Neuronal stem cell (in vitro differentiated cells): ENCODE measurements around the gene PSMG4.

Experiments
- DNase-seq: peaks from one replicate; pipeline ENCODE4 v3.0.0-alpha.2; 2013; ENCODE audit warnings: low spot score
- H2AFZ ChIP-seq: one replicate; pipeline ENCODE4 v1.6.1; 2013; ENCODE audit warnings: mild to moderate bottlenecking, low read length, inconsistent platforms
- H2AK5ac ChIP-seq: 2 replicates; pipeline ENCODE4 v1.6.1; 2013; ENCODE audit warnings: low read depth, mild to moderate bottlenecking, inconsistent platforms, low read length, moderate library complexity, mixed read lengths
- H2BK120ac ChIP-seq: 2 replicates; pipeline ENCODE4 v1.6.1; 2013; ENCODE audit warnings: low read depth, mild to moderate bottlenecking, inconsistent platforms, low read length, moderate library complexity, mixed read lengths
- H2BK12ac ChIP-seq: one replicate; pipeline ENCODE4 v1.6.1; 2013; ENCODE audit warnings: low read length, inconsistent platforms
- H2BK15ac ChIP-seq: 2 replicates; pipeline ENCODE4 v1.6.1; 2013; ENCODE audit warnings: mild to moderate bottlenecking, low read length, inconsistent platforms, mixed read lengths
- H2BK5ac ChIP-seq: one replicate; pipeline ENCODE4 v1.6.1; 2013; ENCODE audit warnings: inconsistent platforms, mild to moderate bottlenecking, low read length, moderate library complexity
- H3K14ac ChIP-seq: one replicate; pipeline ENCODE4 v1.6.1; 2013; ENCODE audit warnings: low read length, inconsistent platforms
- H3K18ac ChIP-seq: 2 replicates; pipeline ENCODE4 v1.6.1; 2013; ENCODE audit warnings: low read length, inconsistent platforms
- H3K23ac ChIP-seq: 2 replicates; pipeline ENCODE4 v1.6.1; 2013; ENCODE audit warnings: low read depth, mild to moderate bottlenecking, mixed read lengths, low read length, inconsistent platforms; ENCODE audit not compliant: poor library complexity
- H3K27ac ChIP-seq: replicated peaks from 3 replicates; pipeline ENCODE4 v1.5.1; 2013; ENCODE audit warnings: low read length, inconsistent platforms
- H3K27me3 ChIP-seq, 3 experiments: 2 replicates each; pipeline ENCODE4 v1.6.1; 2013; ENCODE audit warnings: low read length in 3 of 3, mild to moderate bottlenecking in 2 of 3, inconsistent platforms in 1 of 3, low read depth in 1 of 3, mixed read lengths in 1 of 3, moderate library complexity in 1 of 3; ENCODE audit not compliant: control insufficient read depth in 3 of 3, insufficient read depth in 3 of 3
- H3K36me3 ChIP-seq, 2 donors: replicated peaks in 1 of 2; 2 replicates each; pipeline ENCODE4 v1.6.1; 2013; ENCODE audit warnings: low read length in 2 of 2; ENCODE audit not compliant: control insufficient read depth in 2 of 2, insufficient read depth in 2 of 2
- H3K4ac ChIP-seq: 2 replicates; pipeline ENCODE4 v1.6.1; 2013; ENCODE audit warnings: inconsistent platforms, mild to moderate bottlenecking, low read length, moderate library complexity
- H3K4me1 ChIP-seq, 2 donors: 1 replicate in 1 of 2; 2 replicates in 1 of 2; pipeline ENCODE4 v1.6.1; 2013; ENCODE audit warnings: low read length in 2 of 2, low read depth in 1 of 2; ENCODE audit not compliant: control insufficient read depth in 2 of 2, insufficient read depth in 1 of 2
- H3K4me2 ChIP-seq: one replicate; pipeline ENCODE4 v1.6.1; 2013; ENCODE audit warnings: mild to moderate bottlenecking, low read length, inconsistent platforms; ENCODE audit not compliant: insufficient read depth, poor library complexity, severe bottlenecking
- H3K4me3 ChIP-seq, 2 donors: 2 replicates each; pipeline ENCODE4 v1.5.1; 2013; ENCODE audit warnings: low read length in 2 of 2, mild to moderate bottlenecking in 2 of 2, inconsistent platforms in 1 of 2, moderate library complexity in 1 of 2
- H3K79me1 ChIP-seq: one replicate; pipeline ENCODE4 v1.6.1; 2013; ENCODE audit warnings: low read depth, mild to moderate bottlenecking, inconsistent platforms, low read length, moderate library complexity
- H3K9ac ChIP-seq: one replicate; pipeline ENCODE4 v1.6.1; 2013; ENCODE audit warnings: mild to moderate bottlenecking, low read depth, low read length, inconsistent platforms; ENCODE audit not compliant: poor library complexity
- H3K9me3 ChIP-seq, 2 donors: replicated peaks in 1 of 2; 2 replicates each; pipeline versions ENCODE3 to v1.6.1; 2013; ENCODE audit warnings: low read length in 2 of 2, mild to moderate bottlenecking in 2 of 2, inconsistent platforms in 1 of 2, low read depth in 1 of 2, mixed read lengths in 1 of 2, moderate library complexity in 1 of 2; ENCODE audit not compliant: control insufficient read depth in 2 of 2, insufficient read depth in 1 of 2
- H4K8ac ChIP-seq: one replicate; pipeline ENCODE4 v1.6.1; 2013; ENCODE audit warnings: low read depth, mild to moderate bottlenecking, inconsistent platforms, low read length, moderate library complexity
- H4K91ac ChIP-seq: one replicate; pipeline ENCODE4 v1.6.1; 2013; ENCODE audit warnings: low read length, low read depth, mild to moderate bottlenecking, inconsistent platforms; ENCODE audit not compliant: poor library complexity
- WGBS, 2 donors: extraction: QIAGEN DNeasy Blood & Tissue Kit; methylation state at CpG; one replicate each; pipeline ENCODE4 v1.1.7; 2013; ENCODE audit warnings: missing lambda C conversion rate in 2 of 2, mixed read lengths in 1 of 2; ENCODE audit not compliant: insufficient read length in 2 of 2, insufficient replicate concordance in 1 of 2; ENCODE audit errors: extremely low coverage in 2 of 2; 5-methylcytosine and 5-hydroxymethylcytosine counted together

PSMG4 gene

DNA sequence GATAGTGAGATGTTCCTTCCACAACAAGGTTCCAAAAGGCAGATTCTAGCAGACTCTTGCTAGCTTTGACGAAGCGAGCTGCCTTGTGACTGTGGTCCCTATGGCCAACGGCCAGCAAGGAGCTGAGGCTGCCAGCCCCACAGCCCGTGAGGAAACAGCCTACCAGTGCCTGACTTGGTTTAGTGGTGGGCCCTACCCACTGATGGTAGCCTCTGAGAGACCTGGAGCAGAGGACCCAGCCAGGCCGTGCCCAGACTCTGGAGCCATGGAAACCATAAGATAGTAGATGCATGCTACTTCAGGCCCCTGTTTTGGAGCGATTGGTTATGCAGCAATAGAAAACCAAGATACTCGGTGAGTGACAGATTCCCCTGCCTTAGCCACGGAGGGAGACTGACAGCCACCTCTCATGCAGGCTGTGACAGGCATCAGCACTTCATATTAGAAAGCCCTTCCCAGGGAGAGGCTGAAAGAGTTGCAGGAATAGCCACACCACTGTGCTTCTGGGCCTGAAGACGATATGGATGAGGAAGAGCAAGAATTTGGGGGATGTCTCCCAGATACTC, 19.2 kb downstream of the PSMG4 start:
- no peaks in the 10 kb centered on the region for H3K9me3 ChIP-seq
- H2BK12ac ChIP-seq = no peak overlapping the region
- no peak for DNase-seq
- H2BK120ac ChIP-seq = no peak overlapping the region
- H3K4me2 ChIP-seq = no peak overlapping the region
- H3K27me3 ChIP-seq = no peaks in the 10 kb centered on the region
- H3K18ac ChIP-seq = no peak overlapping the region
- no peak overlapping the region for H3K14ac ChIP-seq
- H4K8ac ChIP-seq = no peak overlapping the region
- H3K4me3 ChIP-seq = no peak overlapping the region
- H3K4ac ChIP-seq = no peak overlapping the region
- no peak overlapping the region for H4K91ac ChIP-seq
- H3K4me1 ChIP-seq = peaks cover 17 to 20% of the 10 kb centered on the region in 2 donors
- no CpG with 5 or more reads among the region's 9 CpGs for WGBS, 2 donors
- H3K79me1 ChIP-seq = peaks cover 2% of the 10 kb centered on the region
- no peak overlapping the region for H2BK5ac ChIP-seq
- H3K23ac ChIP-seq = peak overlapping the region; percentile 10
- H2AK5ac ChIP-seq = no peak overlapping the region
- H3K9ac ChIP-seq = no peak overlapping the region
- no peak overlapping the region for H3K27ac ChIP-seq
- H2AFZ ChIP-seq = no peak overlapping the region
- H2BK15ac ChIP-seq = no peak overlapping the region
- H3K36me3 ChIP-seq = peaks cover 4 to 61% of the 10 kb centered on the region in 2 donors

DNA sequence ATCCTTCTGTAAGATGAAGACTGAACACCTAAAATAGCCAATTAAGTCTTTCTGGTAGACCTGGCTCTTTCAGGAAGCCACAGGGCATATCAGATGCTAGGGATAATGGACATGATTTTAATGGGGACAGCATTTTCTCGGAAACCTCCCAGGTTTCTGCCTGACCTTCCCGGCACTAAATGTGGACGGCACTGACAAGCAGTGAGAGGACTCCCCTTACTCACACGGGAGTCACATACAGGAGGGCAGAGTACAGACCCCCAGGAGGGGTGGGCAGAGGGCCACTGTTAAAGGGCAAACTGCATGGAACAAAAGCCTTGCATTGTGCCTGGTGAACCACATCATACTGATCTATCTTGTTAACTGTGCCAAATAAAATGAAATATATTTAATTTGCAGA, 19.9 kb downstream of the PSMG4 start:
- no peak overlapping the region for H3K23ac ChIP-seq
- no peak overlapping the region for H2BK120ac ChIP-seq
- no peak overlapping the region for H3K27ac ChIP-seq
- peaks cover 2% of the 10 kb centered on the region for H3K79me1 ChIP-seq
- peaks cover 17 to 20% of the 10 kb centered on the region in 2 donors for H3K4me1 ChIP-seq
- H2AFZ ChIP-seq = no peak overlapping the region
- H2BK5ac ChIP-seq = no peak overlapping the region
- no peak overlapping the region for H2AK5ac ChIP-seq
- no peaks in the 10 kb centered on the region for H3K9me3 ChIP-seq
- WGBS, 2 donors = no CpG with 5 or more reads among the region's 4 CpGs
- no peak overlapping the region for H3K14ac ChIP-seq
- no peak for DNase-seq
- H3K4me2 ChIP-seq = no peak overlapping the region
- H3K27me3 ChIP-seq = no peaks in the 10 kb centered on the region
- H4K91ac ChIP-seq = no peak overlapping the region
- no peak overlapping the region for H2BK12ac ChIP-seq
- H3K18ac ChIP-seq = no peak overlapping the region
- H2BK15ac ChIP-seq = no peak overlapping the region
- H3K36me3 ChIP-seq = peaks cover 5 to 59% of the 10 kb centered on the region in 2 donors
- no peak overlapping the region for H3K4ac ChIP-seq
- no peak overlapping the region for H3K4me3 ChIP-seq
- no peak overlapping the region for H3K9ac ChIP-seq
- no peak overlapping the region for H4K8ac ChIP-seq

DNA sequence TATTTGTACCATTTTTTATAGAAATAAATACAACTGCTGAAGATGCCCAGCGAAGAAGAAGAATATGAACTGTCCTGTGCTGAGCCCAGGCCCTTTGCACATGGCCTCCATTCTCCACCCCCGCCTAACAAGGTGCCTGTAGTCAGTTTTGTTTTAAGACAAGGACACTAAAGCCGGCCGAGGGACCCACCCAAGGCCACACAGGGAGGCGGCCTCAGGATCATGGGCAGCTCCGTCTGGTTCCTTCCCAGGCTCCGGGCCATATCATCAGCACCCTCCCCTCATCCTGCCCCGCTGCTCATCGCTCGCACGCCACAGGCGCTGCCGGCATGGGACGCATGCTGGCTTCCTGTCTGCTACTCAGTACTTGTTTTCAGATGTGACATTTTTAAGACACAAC, 21.3 kb downstream of the PSMG4 start:
- Histone ChIP-seq H3K14ac (no peak overlapping the region), H3K4me3 (no peak overlapping the region), H2AK5ac (no peak overlapping the region), H3K4ac (no peak overlapping the region), H4K91ac (no peak overlapping the region), H2AFZ (no peak overlapping the region), H3K36me3 (peaks cover 6 to 59% of the 10 kb centered on the region in 2 donors), H3K4me2 (no peak overlapping the region), H3K18ac (no peak overlapping the region), H4K8ac (no peak overlapping the region), H2BK120ac (no peak overlapping the region), H3K9me3 (no peaks in the 10 kb centered on the region), H2BK15ac (no peak overlapping the region), H3K27ac (no peak overlapping the region), H3K79me1 (no peaks in the 10 kb centered on the region), H3K27me3 (no peaks in the 10 kb centered on the region), H3K23ac (no peak overlapping the region), H2BK5ac (no peak overlapping the region), H2BK12ac (no peak overlapping the region), H3K9ac (no peak overlapping the region), H3K4me1 (peaks cover 19 to 20% of the 10 kb centered on the region in 2 donors)
- WGBS, 2 donors = no CpG with 5 or more reads among the region's 14 CpGs
- DNase-seq = no peak

DNA sequence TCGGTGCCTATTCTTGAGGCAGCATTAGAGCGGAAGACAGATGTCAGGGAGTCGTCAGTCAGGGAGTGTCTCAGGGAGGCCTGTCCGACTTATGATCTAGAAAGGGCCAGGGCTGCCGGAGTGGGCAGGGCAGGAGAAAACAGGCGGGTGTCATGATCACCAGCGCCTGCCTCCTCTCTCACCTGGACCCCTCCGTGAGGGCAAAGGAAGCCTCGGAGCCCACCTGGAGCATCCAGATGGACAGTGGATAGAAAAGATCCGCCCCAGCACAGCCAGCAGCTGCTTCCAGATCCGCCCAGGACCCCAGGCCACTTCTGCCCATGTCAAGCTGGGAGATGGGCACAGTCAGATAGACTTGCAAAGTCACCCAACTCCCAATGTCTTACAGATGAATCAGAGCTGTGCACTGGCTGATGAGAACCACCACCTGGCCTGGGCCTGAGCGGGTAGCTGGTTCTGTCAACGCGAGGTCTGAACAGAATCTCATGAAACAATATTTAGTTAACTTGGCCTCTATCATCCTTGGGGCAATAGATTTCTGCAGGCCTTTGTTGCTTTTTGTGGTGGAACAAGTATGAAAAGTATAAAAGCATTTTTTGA, 22.2 kb downstream of the PSMG4 start:
- no peak overlapping the region for H3K4ac ChIP-seq
- DNase-seq = no peak
- peak overlapping the region; percentile 74 for H3K18ac ChIP-seq

More for the DNA sequence above, 22.2 kb downstream of the PSMG4 start:
- Histone ChIP-seq H2BK120ac (no peak overlapping the region), H3K27me3 (no peaks in the 10 kb centered on the region), H3K9me3 (no peaks in the 10 kb centered on the region), H3K4me2 (no peak overlapping the region), H2BK12ac (no peak overlapping the region), H3K36me3 (peaks cover 6 to 56% of the 10 kb centered on the region in 2 donors), H2AFZ (no peak overlapping the region), H2AK5ac (peak overlapping the region; percentile 66), H3K79me1 (no peaks in the 10 kb centered on the region), H3K4me3 (no peak overlapping the region), H2BK5ac (peak overlapping the region; percentile 84), H2BK15ac (no peak overlapping the region), H3K9ac (no peak overlapping the region), H3K4me1 (peaks cover 21 to 24% of the 10 kb centered on the region in 2 donors), H4K8ac (no peak overlapping the region), H4K91ac (no peak overlapping the region), H3K23ac (no peak overlapping the region), H3K14ac (no peak overlapping the region), H3K27ac (peak overlapping the region; percentile 10)
- WGBS, 2 donors = no CpG with 5 or more reads among the region's 14 CpGs
